ENCODE data around the gene NRROS. TPM values are rescaled to one million over a fixed set of nuclear protein-coding genes. Genes with fewer than 3 reads are reported as not detected.
"Not testable (repeated sequence)": the region's sequence is repeated elsewhere in the genome, so short reads cannot be mapped to it uniquely, and the experiment has no call there.

The NRROS gene
- 1 to 10 TPM in 2 of 4 donors, not detected in 2; 2.5 to 3.7 TPM for total RNA-seq

DNA sequence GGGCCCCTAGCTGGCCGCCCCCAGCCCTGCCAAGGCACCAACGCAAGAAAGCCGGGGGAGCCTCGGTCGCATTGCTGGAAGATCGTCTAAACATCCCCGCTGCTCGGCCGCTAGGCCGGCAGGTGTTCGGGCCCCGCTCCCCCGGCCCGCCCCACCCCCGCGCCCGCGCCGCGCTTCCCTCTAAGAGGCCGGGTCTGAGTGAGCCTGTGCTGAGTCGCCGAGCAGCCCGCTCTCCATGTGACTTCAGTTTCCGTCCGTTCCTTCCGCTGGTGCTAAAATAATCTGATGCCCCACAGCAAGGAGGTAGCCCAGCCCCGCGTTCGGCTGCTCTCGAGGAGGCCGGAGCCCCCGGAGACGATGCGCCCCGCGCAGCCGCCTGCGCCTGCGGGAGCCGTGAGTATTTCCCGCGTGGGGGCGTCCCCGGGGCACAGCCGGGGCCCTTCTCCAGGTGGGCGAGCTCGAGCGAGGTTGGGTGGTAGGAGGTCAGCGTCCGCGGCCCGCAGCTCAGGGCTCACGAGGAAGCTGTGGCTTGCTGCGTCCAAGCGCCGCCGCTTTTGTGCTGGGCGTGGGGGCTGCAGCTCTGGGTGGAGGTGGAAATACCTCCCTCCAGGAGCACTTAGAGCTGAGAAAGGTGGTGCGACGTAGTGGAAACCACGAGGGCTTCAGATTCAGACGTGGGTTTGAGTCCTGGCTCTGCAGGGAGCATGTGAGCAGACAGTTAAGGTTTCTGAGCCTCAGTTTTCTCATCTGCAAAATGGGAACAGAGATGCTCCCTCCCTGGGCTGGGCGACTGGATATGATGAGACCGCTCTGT is at the start of gene NRROS:
NRROS (plus strand) TSS at position 212 of the 814 bp plus-strand sequence. CDS start 14,846 bp downstream, outside the sequence.
- intact Hi-C loops (cut with DNase I; ENCODE audit: low total_unique reads) = no loop called here
- peak; percentile 81 for DNase-seq
- H3K4me1 ChIP-seq = peaks cover 0 to 20% (median 3%) of the 10 kb centered on the region in 4 donors
- no peaks in the 10 kb centered on the region for H3K36me3 ChIP-seq
- peak; percentile 61 for TF ChIP-seq POLR2A (IDR thresholded peaks at IDR 0.05)
- TF ChIP-seq, protein P1, sequence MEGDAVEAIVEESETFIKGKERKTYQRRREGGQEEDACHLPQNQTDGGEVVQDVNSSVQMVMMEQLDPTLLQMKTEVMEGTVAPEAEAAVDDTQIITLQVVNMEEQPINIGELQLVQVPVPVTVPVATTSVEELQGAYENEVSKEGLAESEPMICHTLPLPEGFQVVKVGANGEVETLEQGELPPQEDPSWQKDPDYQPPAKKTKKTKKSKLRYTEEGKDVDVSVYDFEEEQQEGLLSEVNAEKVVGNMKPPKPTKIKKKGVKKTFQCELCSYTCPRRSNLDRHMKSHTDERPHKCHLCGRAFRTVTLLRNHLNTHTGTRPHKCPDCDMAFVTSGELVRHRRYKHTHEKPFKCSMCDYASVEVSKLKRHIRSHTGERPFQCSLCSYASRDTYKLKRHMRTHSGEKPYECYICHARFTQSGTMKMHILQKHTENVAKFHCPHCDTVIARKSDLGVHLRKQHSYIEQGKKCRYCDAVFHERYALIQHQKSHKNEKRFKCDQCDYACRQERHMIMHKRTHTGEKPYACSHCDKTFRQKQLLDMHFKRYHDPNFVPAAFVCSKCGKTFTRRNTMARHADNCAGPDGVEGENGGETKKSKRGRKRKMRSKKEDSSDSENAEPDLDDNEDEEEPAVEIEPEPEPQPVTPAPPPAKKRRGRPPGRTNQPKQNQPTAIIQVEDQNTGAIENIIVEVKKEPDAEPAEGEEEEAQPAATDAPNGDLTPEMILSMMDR (IDR thresholded peaks at IDR 0.05) = no peak
- TF ChIP-seq POLR2AphosphoS5 (IDR thresholded peaks at IDR 0.05) = peak in 2 of 3 donors; percentile 64 to 66
- no peak for TF ChIP-seq EP300 (IDR thresholded peaks at IDR 0.05; ENCODE audit: low read depth)
- H3K27me3 ChIP-seq = peaks cover 19% of the 10 kb centered on the region
- in situ Hi-C loops (cut with MboI; ENCODE audit: low pct_ligation_motif_present in 1 of 4, low pct_unique_long_range_greater_than_20kb in 1 of 4, low sequenced_read_pairs in 3 of 4) = no loop called here
- H3K4me3 ChIP-seq = peak within 1 kb of the TSS; percentile 28 to 56 (median 46)
- peak within 1 kb of the TSS; percentile 63 to 72 (median 70) for H3K27ac ChIP-seq
- no peaks in the 10 kb centered on the region for H3K9me3 ChIP-seq
- 5% methylated on average over 54 of the region's 65 CpGs; no CpG with 5 or more reads in 1 of the 2 donors for WGBS, 2 donors (ENCODE audit: low coverage in 1 of 2)

GRCh38 chr3:196590279-196590678 is 49.2 kb upstream of the NRROS start:
- H3K36me3 ChIP-seq = peaks cover 0 to 8% (median 0%) of the 10 kb centered on the region in 4 donors
- TF ChIP-seq POLR2A (IDR thresholded peaks at IDR 0.05) = no peak
- TF ChIP-seq, protein P1 (IDR thresholded peaks at IDR 0.05) = no peak
- no peaks in the 10 kb centered on the region for H3K9me3 ChIP-seq
- H3K4me3 ChIP-seq = no peak overlapping the region
- intact Hi-C loops (cut with DNase I; ENCODE audit: low total_unique reads) (no loop called here), in situ Hi-C loops (cut with MboI; ENCODE audit: low pct_ligation_motif_present in 1 of 4, low pct_unique_long_range_greater_than_20kb in 1 of 4, low sequenced_read_pairs in 3 of 4) (no loop called here)
- 85 to 93% methylated on average over 3 to 5 of the region's 5 CpGs for WGBS, 2 donors (ENCODE audit: low coverage in 1 of 2)
- no peak for DNase-seq
- no peak overlapping the region for H3K27ac ChIP-seq
- peaks cover 5% of the 10 kb centered on the region for H3K27me3 ChIP-seq
- no peaks in the 10 kb centered on the region for H3K4me1 ChIP-seq

GRCh38 chr3:196596355-196596754 is 43.1 kb upstream of the NRROS start:
- no peak for TF ChIP-seq EP300 (IDR thresholded peaks at IDR 0.05; ENCODE audit: low read depth)
- TF ChIP-seq POLR2AphosphoS5 (IDR thresholded peaks at IDR 0.05) = no peak
- no peak for TF ChIP-seq POLR2A (IDR thresholded peaks at IDR 0.05)
- TF ChIP-seq, protein P1 (IDR thresholded peaks at IDR 0.05) = no peak
- H3K4me1 ChIP-seq = peaks cover 0 to 6% (median 0%) of the 10 kb centered on the region in 4 donors
- no peaks in the 10 kb centered on the region for H3K9me3 ChIP-seq
- in situ Hi-C loops (cut with MboI; ENCODE audit: low pct_ligation_motif_present in 1 of 4, low pct_unique_long_range_greater_than_20kb in 1 of 4, low sequenced_read_pairs in 3 of 4) (no loop called here), intact Hi-C loops (cut with DNase I; ENCODE audit: low total_unique reads) (no loop called here)
- peaks cover 10% of the 10 kb centered on the region for H3K27me3 ChIP-seq
- WGBS, 2 donors (ENCODE audit: low coverage in 1 of 2) = 0 to 37% methylated on average over 2 to 5 of the region's 5 CpGs
- no peak overlapping the region for H3K4me3 ChIP-seq
- no peak overlapping the region for H3K27ac ChIP-seq
- H3K36me3 ChIP-seq = no peaks in the 10 kb centered on the region
- DNase-seq = no peak

- H3K9me3 ChIP-seq; DNase-seq; intact Hi-C loops (cut with DNase I; ENCODE audit: low total_unique reads); H3K4me1 ChIP-seq; H3K27ac ChIP-seq; in situ Hi-C loops (cut with MboI; ENCODE audit: low pct_ligation_motif_present in 1 of 4, low pct_unique_long_range_greater_than_20kb in 1 of 4, low sequenced_read_pairs in 3 of 4); H3K36me3 ChIP-seq: not testable (repeated sequence)
- Histone ChIP-seq H3K27me3 (peaks cover 10% of the 10 kb centered on the region), H3K4me3 (peak overlapping the region in 3 of 4 donors; percentile 10 to 20 (median 11))
- WGBS, 2 donors (ENCODE audit: low coverage in 1 of 2) = 44 to 87% methylated on average over 4 to 25 of the region's 25 CpGs
Observed at GRCh38 chr3:196597971-196598733, 41.3 kb upstream of the NRROS start.
